ENCODE results near the gene SYT14.
"Not testable (repeated sequence)": the region's sequence is repeated elsewhere in the genome, so short reads cannot be mapped to it uniquely, and the experiment has no call there.

The SYT14 gene

GRCh38 chr1:209960926-209961325, 22.9 kb downstream of the SYT14 start:
- peaks cover 0 to 7% (median 0%) of the 10 kb centered on the region in 5 experiments for H3K27me3 ChIP-seq (replicated peaks in 2 of 5; ENCODE audit: control insufficient read depth in 4 of 5, insufficient read depth in 5 of 5, low read length in 4 of 5)
- no peak overlapping the region for H3K4me3 ChIP-seq (ENCODE audit: control insufficient read depth in 1 of 7, extremely low read depth in 1 of 7, insufficient read depth in 4 of 7, low read depth in 2 of 7, low read length in 6 of 7)
- H3K36me3 ChIP-seq (ENCODE audit: control insufficient read depth in 4 of 4, insufficient read depth in 4 of 4, low read length in 3 of 4), result no peaks in the 10 kb centered on the region
- no peaks in the 10 kb centered on the region for H3K9me3 ChIP-seq (ENCODE audit: control extremely low read depth in 1 of 5, control insufficient read depth in 4 of 5, insufficient read depth in 2 of 5, low read depth in 1 of 5, low read length in 4 of 5)
- no peaks in the 10 kb centered on the region for H3K4me1 ChIP-seq (ENCODE audit: control extremely low read depth in 1 of 4, control insufficient read depth in 4 of 4, insufficient read depth in 4 of 4, low read length in 3 of 4)
- ChIA-PET POLR2A (no interaction called here), CTCF (no interaction called here)
- no peak for DNase-seq
- WGBS (ENCODE audit: insufficient coverage), result no CpG with 5 or more reads among the region's 2 CpGs
- no peak overlapping the region for H3K27ac ChIP-seq (ENCODE audit: insufficient read depth in 1 of 2, low read depth in 1 of 2, low read length in 2 of 2, poor library complexity in 1 of 2, severe bottlenecking in 2 of 2)

DNA sequence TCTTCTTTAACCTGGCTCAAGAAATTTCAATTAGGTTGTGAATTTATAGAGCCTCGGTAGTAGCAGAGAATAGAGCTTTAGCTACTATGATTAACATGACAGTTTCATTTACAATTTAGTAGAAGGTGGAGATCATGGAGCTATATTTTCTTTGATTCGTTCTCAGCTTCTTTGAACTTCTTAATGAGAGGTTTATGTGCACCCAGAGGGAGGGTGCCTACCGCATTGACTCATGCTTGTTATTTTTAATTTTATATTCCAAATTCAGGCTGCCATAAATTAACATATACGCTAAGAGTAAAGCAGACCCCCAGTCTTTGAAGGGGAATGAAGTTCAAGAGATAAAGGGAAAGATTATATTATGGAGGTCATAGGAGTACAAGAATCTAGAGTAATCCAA, 24.4 kb downstream of the SYT14 start:
- CTCF ChIA-PET, result no interaction called here
- Histone ChIP-seq H3K4me1 (ENCODE audit: control extremely low read depth in 1 of 4, control insufficient read depth in 4 of 4, insufficient read depth in 4 of 4, low read length in 3 of 4) (no peaks in the 10 kb centered on the region), H3K4me3 (ENCODE audit: control insufficient read depth in 1 of 7, extremely low read depth in 1 of 7, insufficient read depth in 4 of 7, low read depth in 2 of 7, low read length in 6 of 7) (no peak overlapping the region), H3K36me3 (ENCODE audit: control insufficient read depth in 4 of 4, insufficient read depth in 4 of 4, low read length in 3 of 4) (no peaks in the 10 kb centered on the region), H3K9me3 (ENCODE audit: control extremely low read depth in 1 of 5, control insufficient read depth in 4 of 5, insufficient read depth in 2 of 5, low read depth in 1 of 5, low read length in 4 of 5) (no peaks in the 10 kb centered on the region), H3K27ac (ENCODE audit: insufficient read depth in 1 of 2, low read depth in 1 of 2, low read length in 2 of 2, poor library complexity in 1 of 2, severe bottlenecking in 2 of 2) (no peak overlapping the region), H3K27me3 (replicated peaks in 2 of 5; ENCODE audit: control insufficient read depth in 4 of 5, insufficient read depth in 5 of 5, low read length in 4 of 5) (peaks cover 0 to 7% (median 0%) of the 10 kb centered on the region in 5 experiments)
- WGBS (ENCODE audit: insufficient coverage), result 83% methylated on average over 1 of the region's 4 CpGs
- DNase-seq, result no peak
- POLR2A ChIA-PET, result no interaction called here

DNA sequence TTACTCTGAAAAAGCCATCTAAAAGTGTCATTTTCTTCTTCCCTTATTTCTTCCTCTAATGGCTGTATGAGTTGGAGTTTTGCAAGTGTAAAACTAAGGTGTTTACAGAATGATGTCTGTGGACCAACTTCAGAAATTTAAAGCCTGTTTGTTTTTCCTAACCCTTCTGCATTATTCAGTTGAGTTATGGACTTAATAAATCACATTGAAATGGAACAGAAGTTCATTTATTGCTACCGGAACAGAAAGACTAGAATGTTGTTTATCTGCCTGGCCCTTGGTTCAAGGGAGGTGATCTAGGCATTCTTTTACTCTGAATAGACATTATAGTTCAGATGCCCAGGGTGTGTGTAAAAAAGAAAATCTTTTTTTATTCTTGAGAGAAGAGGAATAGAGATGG, 24.8 kb downstream of the SYT14 start:
- H3K9me3 ChIP-seq (ENCODE audit: control extremely low read depth in 1 of 5, control insufficient read depth in 4 of 5, insufficient read depth in 2 of 5, low read depth in 1 of 5, low read length in 4 of 5), result no peaks in the 10 kb centered on the region
- ChIA-PET POLR2A (no interaction called here), CTCF (no interaction called here)
- no peaks in the 10 kb centered on the region for H3K4me1 ChIP-seq (ENCODE audit: control extremely low read depth in 1 of 4, control insufficient read depth in 4 of 4, insufficient read depth in 4 of 4, low read length in 3 of 4)
- peaks cover 0 to 7% (median 0%) of the 10 kb centered on the region in 5 experiments for H3K27me3 ChIP-seq (replicated peaks in 2 of 5; ENCODE audit: control insufficient read depth in 4 of 5, insufficient read depth in 5 of 5, low read length in 4 of 5)
- no peak overlapping the region for H3K4me3 ChIP-seq (ENCODE audit: control insufficient read depth in 1 of 7, extremely low read depth in 1 of 7, insufficient read depth in 4 of 7, low read depth in 2 of 7, low read length in 6 of 7)
- 67% methylated on average over 1 of the region's 1 CpG for WGBS (ENCODE audit: insufficient coverage)
- DNase-seq, result no peak
- H3K27ac ChIP-seq (ENCODE audit: insufficient read depth in 1 of 2, low read depth in 1 of 2, low read length in 2 of 2, poor library complexity in 1 of 2, severe bottlenecking in 2 of 2), result no peak overlapping the region
- H3K36me3 ChIP-seq (ENCODE audit: control insufficient read depth in 4 of 4, insufficient read depth in 4 of 4, low read length in 3 of 4), result no peaks in the 10 kb centered on the region

- no peaks in the 10 kb centered on the region for H3K36me3 ChIP-seq (ENCODE audit: control insufficient read depth in 4 of 4, insufficient read depth in 4 of 4, low read length in 3 of 4)
- DNase-seq, result no peak
- no peaks in the 10 kb centered on the region for H3K4me1 ChIP-seq (ENCODE audit: control extremely low read depth in 1 of 4, control insufficient read depth in 4 of 4, insufficient read depth in 4 of 4, low read length in 3 of 4)
- ChIA-PET POLR2A (no interaction called here), CTCF (no interaction called here)
- peaks cover 0 to 2% (median 0%) of the 10 kb centered on the region in 5 experiments for H3K27me3 ChIP-seq (replicated peaks in 2 of 5; ENCODE audit: control insufficient read depth in 4 of 5, insufficient read depth in 5 of 5, low read length in 4 of 5)
- H3K4me3 ChIP-seq (ENCODE audit: control insufficient read depth in 1 of 7, extremely low read depth in 1 of 7, insufficient read depth in 4 of 7, low read depth in 2 of 7, low read length in 6 of 7), result no peak overlapping the region
- WGBS (ENCODE audit: insufficient coverage), result 100% methylated on average over 4 of the region's 9 CpGs
- no peaks in the 10 kb centered on the region for H3K9me3 ChIP-seq (ENCODE audit: control extremely low read depth in 1 of 5, control insufficient read depth in 4 of 5, insufficient read depth in 2 of 5, low read depth in 1 of 5, low read length in 4 of 5)
- no peak overlapping the region for H3K27ac ChIP-seq (ENCODE audit: insufficient read depth in 1 of 2, low read depth in 1 of 2, low read length in 2 of 2, poor library complexity in 1 of 2, severe bottlenecking in 2 of 2)
Observed at GRCh38 chr1:209965996-209966395, 28.0 kb downstream of the SYT14 start.

GRCh38 chr1:209978721-209979120, 40.7 kb downstream of the SYT14 start:
- H3K27ac ChIP-seq (ENCODE audit: insufficient read depth in 1 of 2, low read depth in 1 of 2, low read length in 2 of 2, poor library complexity in 1 of 2, severe bottlenecking in 2 of 2); POLR2A ChIA-PET; H3K4me3 ChIP-seq (ENCODE audit: control insufficient read depth in 1 of 7, extremely low read depth in 1 of 7, insufficient read depth in 4 of 7, low read depth in 2 of 7, low read length in 6 of 7); H3K27me3 ChIP-seq (replicated peaks in 2 of 5; ENCODE audit: control insufficient read depth in 4 of 5, insufficient read depth in 5 of 5, low read length in 4 of 5); H3K36me3 ChIP-seq (ENCODE audit: control insufficient read depth in 4 of 4, insufficient read depth in 4 of 4, low read length in 3 of 4); DNase-seq; H3K9me3 ChIP-seq (ENCODE audit: control extremely low read depth in 1 of 5, control insufficient read depth in 4 of 5, insufficient read depth in 2 of 5, low read depth in 1 of 5, low read length in 4 of 5); H3K4me1 ChIP-seq (ENCODE audit: control extremely low read depth in 1 of 4, control insufficient read depth in 4 of 4, insufficient read depth in 4 of 4, low read length in 3 of 4): not testable (repeated sequence)
- CTCF ChIA-PET, result interaction anchor here (1.5 kb wide), 1 partner anchor 11 kb away, joined by 3 read pairs; no protein-coding TSS in a partner anchor
- WGBS (ENCODE audit: insufficient coverage), result 88% methylated on average over 9 of the region's 14 CpGs

DNA sequence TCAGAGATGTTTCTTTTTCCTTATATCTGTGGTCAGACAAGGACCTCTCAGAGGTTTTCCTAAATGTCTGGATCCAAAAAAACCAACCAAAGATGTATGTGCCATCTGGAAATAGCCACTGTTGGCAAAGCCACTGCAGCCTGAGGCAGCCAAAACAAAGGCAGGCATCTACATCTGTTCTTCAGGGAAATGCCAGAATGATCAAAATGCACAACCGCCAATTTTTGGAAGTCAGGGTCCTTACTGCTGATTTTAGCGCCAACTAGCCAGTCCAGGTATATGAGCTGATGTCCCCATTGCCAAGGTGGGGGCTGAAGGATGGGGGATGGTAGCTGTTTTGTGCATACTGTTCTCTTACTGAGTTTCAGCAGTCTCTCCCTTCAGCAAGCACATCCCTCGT, 45.9 kb downstream of the SYT14 start:
- CTCF ChIA-PET, result interaction anchor here (12.9 kb wide), 1 partner anchor 127 kb away, joined by 140 read pairs; no protein-coding TSS in a partner anchor
- Histone ChIP-seq H3K27me3 (replicated peaks in 2 of 5; ENCODE audit: control insufficient read depth in 4 of 5, insufficient read depth in 5 of 5, low read length in 4 of 5) (peaks cover 0 to 8% (median 0%) of the 10 kb centered on the region in 5 experiments), H3K9me3 (ENCODE audit: control extremely low read depth in 1 of 5, control insufficient read depth in 4 of 5, insufficient read depth in 2 of 5, low read depth in 1 of 5, low read length in 4 of 5) (no peaks in the 10 kb centered on the region), H3K4me3 (ENCODE audit: control insufficient read depth in 1 of 7, extremely low read depth in 1 of 7, insufficient read depth in 4 of 7, low read depth in 2 of 7, low read length in 6 of 7) (no peak overlapping the region), H3K27ac (ENCODE audit: insufficient read depth in 1 of 2, low read depth in 1 of 2, low read length in 2 of 2, poor library complexity in 1 of 2, severe bottlenecking in 2 of 2) (no peak overlapping the region), H3K36me3 (ENCODE audit: control insufficient read depth in 4 of 4, insufficient read depth in 4 of 4, low read length in 3 of 4) (no peaks in the 10 kb centered on the region), H3K4me1 (ENCODE audit: control extremely low read depth in 1 of 4, control insufficient read depth in 4 of 4, insufficient read depth in 4 of 4, low read length in 3 of 4) (no peaks in the 10 kb centered on the region)
- WGBS (ENCODE audit: insufficient coverage), result 82% methylated on average over 3 of the region's 3 CpGs
- POLR2A ChIA-PET, result no interaction called here
- DNase-seq, result no peak

DNA sequence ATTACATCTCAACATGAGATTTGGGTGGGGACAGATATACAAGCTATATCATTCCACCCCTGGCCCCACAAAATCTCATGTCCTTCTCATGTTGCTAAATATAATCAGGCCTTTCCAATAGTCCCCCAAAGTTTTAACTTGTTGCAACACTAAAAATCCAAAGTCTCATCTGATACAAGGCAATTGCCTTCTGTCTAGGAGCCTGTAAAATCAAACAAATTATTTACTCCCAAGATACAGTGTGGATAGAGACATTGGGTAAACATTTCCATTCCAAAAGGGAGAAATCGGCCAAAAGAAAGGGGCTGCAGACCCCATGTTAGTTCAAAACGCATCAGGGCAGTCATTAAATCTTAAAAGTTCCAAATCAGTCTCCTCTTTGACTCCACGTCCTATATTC, 47.0 kb downstream of the SYT14 start:
- Histone ChIP-seq H3K9me3 (ENCODE audit: control extremely low read depth in 1 of 5, control insufficient read depth in 4 of 5, insufficient read depth in 2 of 5, low read depth in 1 of 5, low read length in 4 of 5) (no peaks in the 10 kb centered on the region), H3K27ac (ENCODE audit: insufficient read depth in 1 of 2, low read depth in 1 of 2, low read length in 2 of 2, poor library complexity in 1 of 2, severe bottlenecking in 2 of 2) (no peak overlapping the region), H3K4me3 (ENCODE audit: control insufficient read depth in 1 of 7, extremely low read depth in 1 of 7, insufficient read depth in 4 of 7, low read depth in 2 of 7, low read length in 6 of 7) (no peak overlapping the region), H3K27me3 (replicated peaks in 2 of 5; ENCODE audit: control insufficient read depth in 4 of 5, insufficient read depth in 5 of 5, low read length in 4 of 5) (peaks cover 0 to 8% (median 0%) of the 10 kb centered on the region in 5 experiments), H3K4me1 (ENCODE audit: control extremely low read depth in 1 of 4, control insufficient read depth in 4 of 4, insufficient read depth in 4 of 4, low read length in 3 of 4) (no peaks in the 10 kb centered on the region), H3K36me3 (ENCODE audit: control insufficient read depth in 4 of 4, insufficient read depth in 4 of 4, low read length in 3 of 4) (no peaks in the 10 kb centered on the region)
- CTCF ChIA-PET, result interaction anchor here (12.9 kb wide), 1 partner anchor 128 kb away, joined by 140 read pairs; no protein-coding TSS in a partner anchor
- WGBS (ENCODE audit: insufficient coverage), result 93% methylated on average over 2 of the region's 3 CpGs
- POLR2A ChIA-PET, result no interaction called here
- DNase-seq, result no peak
